K562 (cell line): Measurements from ENCODE around the gene TMEM248. TPM values are rescaled to one million over a fixed set of nuclear protein-coding genes. Genes with fewer than 3 reads are reported as not detected.
A peak's percentile ranks its signal among the peaks of the same experiment; 100 is the strongest.

Experiments
- ATAC-seq: fragments of 200-7000 bp; cut with Tn5 transposase; 3 replicates; pipeline ENCODE4 v1.9.1; 2020; ENCODE audit warnings: moderate library complexity
- BruUV-seq: library from RNA; stranded (reverse); fragments of 400-500 nt; replicated peaks from 2 replicates; lab custom pipeline; 2021; lab: Mats Ljungman, UMichigan
- CTCF ChIA-PET: fragments of 300-600 bp; formaldehyde crosslinking; extraction: SDS; loops from one replicate; lab custom pipeline; 2021; ENCODE audit warnings: low intra/inter-chr PET ratio; lab: Yijun Ruan, JAX
- POLR2A ChIA-PET: fragments of 300-600, 350-650 bp; sonication (Branson Sonifier 250); formaldehyde crosslinking; extraction: SDS; loops from one replicate; lab custom pipeline; 2021; ENCODE audit warnings: antibody characterized with exemption, inconsistent platforms; lab: Yijun Ruan, JAX
- DNase-seq, 4 experiments: peaks; one replicate each; pipeline versions ENCODE4 v3.0.0 to v3.0.0-alpha.2; 2011 to 2018; ENCODE audit warnings: low spot score in 3 of 4, mixed read lengths in 3 of 4; ENCODE audit errors: extremely low read depth in 1 of 4
- FAIRE-seq: peaks from 2 replicates; lab custom pipeline; 2011; peaks lifted over from hg19 to GRCh38; lab: Jason Lieb, UNC
- H2AFZ ChIP-seq: 2 replicates; pipeline ENCODE4 v1.6.0; 2011; ENCODE audit warnings: low read depth, low read length, control low read depth, inconsistent platforms
- H3K27ac ChIP-seq: fragments of 200-600 bp; 3 replicates; pipeline ENCODE4 v1.8.0; 2011; ENCODE audit warnings: low read depth, mild to moderate bottlenecking, control low read depth, inconsistent platforms, low read length, moderate library complexity, mixed read lengths; ENCODE audit errors: extremely low read depth
- H3K27me3 ChIP-seq, 2 experiments: fragments of 300-600 bp in 1 of 2; 2 replicates in 1 of 2; 3 replicates in 1 of 2; pipeline versions ENCODE4 v1.6.0 to v1.8.0; 2011; ENCODE audit warnings: inconsistent platforms in 2 of 2, low read length in 2 of 2, mild to moderate bottlenecking in 1 of 2, mixed read lengths in 1 of 2, moderate library complexity in 1 of 2; ENCODE audit not compliant: control insufficient read depth in 2 of 2, insufficient read depth in 2 of 2
- H3K36me3 ChIP-seq: fragments of 300-600 bp; 3 replicates; pipeline ENCODE4 v1.8.0; 2011; ENCODE audit warnings: mild to moderate bottlenecking, low read length, inconsistent platforms; ENCODE audit not compliant: control insufficient read depth, insufficient read depth
- H3K4me1 ChIP-seq, 2 experiments: fragments of 200-600 bp in 1 of 2; replicated peaks in 1 of 2; 2 replicates in 1 of 2; 3 replicates in 1 of 2; pipeline versions ENCODE4 v1.5.1 to v1.8.0; 2011; ENCODE audit warnings: inconsistent platforms in 2 of 2, low read length in 2 of 2, mild to moderate bottlenecking in 1 of 2, mixed read lengths in 1 of 2, moderate library complexity in 1 of 2; ENCODE audit not compliant: control insufficient read depth in 2 of 2, insufficient read depth in 2 of 2
- H3K4me2 ChIP-seq: 2 replicates; pipeline ENCODE4 v1.6.1; 2011; ENCODE audit warnings: low read length, control low read depth, inconsistent platforms, mixed read lengths; ENCODE audit not compliant: insufficient read depth
- H3K4me3 ChIP-seq: fragments of 200-600 bp; sonication (generic), shearing (Covaris generic); 2 replicates; pipeline ENCODE4 v1.5.1; 2016; ENCODE audit warnings: control low read depth, inconsistent platforms
- H3K79me2 ChIP-seq: fragments of 200-600 bp; 3 replicates; pipeline ENCODE4 v1.8.0; 2011; ENCODE audit warnings: low read length, inconsistent platforms; ENCODE audit not compliant: control insufficient read depth, insufficient read depth
- H3K9ac ChIP-seq, 2 experiments: 2 replicates each; pipeline versions ENCODE4 v1.6.0 to v1.6.1; 2011; ENCODE audit warnings: low read depth in 2 of 2, low read length in 2 of 2, control low read depth in 1 of 2, inconsistent platforms in 1 of 2, mild to moderate bottlenecking in 1 of 2, mixed read lengths in 1 of 2; ENCODE audit not compliant: insufficient read depth in 1 of 2
- H3K9me1 ChIP-seq: one replicate; pipeline ENCODE4 v1.6.0; 2011; ENCODE audit warnings: inconsistent platforms, mild to moderate bottlenecking, low read length, moderate library complexity; ENCODE audit not compliant: control insufficient read depth, insufficient read depth
- H3K9me3 ChIP-seq: replicated peaks from 2 replicates; pipeline ENCODE4 v1.5.1; 2011; ENCODE audit warnings: low read depth, low read length, inconsistent platforms; ENCODE audit not compliant: control insufficient read depth, insufficient read depth
- H4K20me1 ChIP-seq: replicated peaks from 2 replicates; pipeline ENCODE4 v1.6.1; 2011; ENCODE audit warnings: low read length, inconsistent platforms, mixed read lengths; ENCODE audit not compliant: control insufficient read depth, insufficient read depth
- LEF1 ChIP-seq: fragments of 450-650 bp; IDR thresholded peaks from 2 replicates; pipeline ENCODE4 v1.6.1; 2016; ENCODE audit warnings: mild to moderate bottlenecking
- NFIC ChIP-seq: fragments of 450-650 bp; IDR thresholded peaks from 2 replicates; pipeline ENCODE4 v1.6.1; 2017; ENCODE audit warnings: mild to moderate bottlenecking, inconsistent platforms
- WGBS: fragments of 100-300 bp; shearing (Covaris generic); methylation state at CpG from one replicate; pipeline ENCODE4 v1.1.6; 2016; ENCODE audit warnings: low coverage, mixed read lengths; ENCODE audit not compliant: insufficient coverage; ENCODE audit errors: missing lambda C conversion rate; 5-methylcytosine and 5-hydroxymethylcytosine counted together
- in situ Hi-C: fragments of 300-500 bp; cut with MboI; formaldehyde crosslinking; loops from 4 replicates; pipeline ENCODE4 v1.15.0; 2018; ENCODE audit warnings: inconsistent platforms, mixed read lengths
- intact Hi-C: fragments of 100-400 bp; cut with micrococcal nuclease; formaldehyde crosslinking; loops from 2 replicates; pipeline ENCODE4 v1.14.2; 2022
- polyA plus RNA-seq, 8 experiments: library from polyadenylated mRNA; depleted of rRNA in 4 of 8; stranded (reverse) in 5 of 8; unstranded in 3 of 8; fragments of >200 nt; fragmentation: Nextera tagmentation in 2 of 8; fragmentation: Illumina TruSeq in 1 of 8; extraction: Ambion mirVana in 2 of 8; extraction: Trizol in 1 of 8; gene quantifications; 2 replicates each; pipeline versions ENCODE4 v1.2.1 to v1.2.3, GENCODE V29; 2011 to 2014; ENCODE audit warnings: inconsistent platforms in 1 of 8, missing spikeins in 1 of 8
- small RNA-seq: library from RNA; depleted of rRNA; stranded (forward); fragments of <200 nt; gene quantifications from one replicate; pipeline ENCODE3, GENCODE V24; 2014
- total RNA-seq, 7 experiments: library from RNA; depleted of rRNA in 6 of 7; stranded (reverse); fragments of >200 nt in 6 of 7; fragmentation: Illumina TruSeq in 2 of 7; extraction: Trizol in 2 of 7; gene quantifications; 2 replicates each; pipeline versions ENCODE4 v1.2.1 to v1.2.3, GENCODE V29; 2011 to 2021; ENCODE audit warnings: low replicate concordance in 1 of 7

TMEM248 gene
- total and polyA plus RNA-seq, 9 of the 15 experiments (the other 6 are each of a cell fraction or from before 2014, with no cell fraction given), result 6.3 to 132 (median 64.4) TPM

- H3K9me3 ChIP-seq, result no peaks in the 10 kb centered on the region
- ATAC-seq, result peak; percentile 90
- no peaks in the 10 kb centered on the region for H4K20me1 ChIP-seq
- H2AFZ ChIP-seq, result no peak overlapping the region
- WGBS, result 62% methylated on average over 1 of the region's 2 CpGs
- no peak overlapping the region for H3K4me2 ChIP-seq
- ChIA-PET POLR2A (interaction anchor here (1.4 kb wide), 1 partner anchor 13 kb away, joined by 6 read pairs; no protein-coding TSS in a partner anchor), CTCF (no interaction called here)
- DNase-seq, result peak in 1 of 4 experiments; percentile 25
- no peak overlapping the region for H3K27ac ChIP-seq
- H3K4me1 ChIP-seq, result no peaks in the 10 kb centered on the region; a peak in 1 of 5 replicates
- H3K27me3 ChIP-seq, result no peaks in the 10 kb centered on the region
- peaks cover 65% of the 10 kb centered on the region for H3K36me3 ChIP-seq
- no peak overlapping the region for H3K9ac ChIP-seq
- H3K4me3 ChIP-seq, result no peak overlapping the region
- BruUV-seq, result no TSS peak
- H3K9me1 ChIP-seq, result no peaks in the 10 kb centered on the region
- in situ Hi-C loops, result no loop called here
- TF ChIP-seq NFIC, result peak; percentile 34; the same call in 1 of the 2 replicates
- TF ChIP-seq LEF1, result no peak
- peaks cover 14% of the 10 kb centered on the region; the same call in 2 of the 3 replicates for H3K79me2 ChIP-seq
- intact Hi-C loops, result loop anchor here (10.0 kb wide), 2 partner anchors 452 to 972 kb away; no protein-coding TSS in a partner anchor
- FAIRE-seq, result no peak
Measured at GRCh38 chr7:67006965-67007364, 85.9 kb downstream of the TMEM248 start.

Small RNA genes within 50 kb of the gene (small RNA-seq; reads per million reads assigned to genes)
- gene RF00017, result not detected
- not detected for gene RN7SL43P
- gene RNU6-1254P, result not detected

Other genes with a start within 250 kb of the TMEM248 start
- 13.1 and 18.6 TPM in 2 replicates for gene RABGEF1, start 180.5 kb upstream of the TMEM248 start, total RNA-seq (2014; rRNA removed)
- 20.5 and 24.0 TPM in 2 replicates for gene RABGEF1, start 180.5 kb upstream of the TMEM248 start, total RNA-seq (2014; rRNA removed; fragmentation: Illumina TruSeq; extraction: Trizol)
- gene RABGEF1, start 180.5 kb upstream of the TMEM248 start, total RNA-seq (2015; rRNA removed; fragmentation: Illumina TruSeq; extraction: Trizol), result 21.4 and 22.8 TPM in 2 replicates
- gene RABGEF1, start 180.5 kb upstream of the TMEM248 start, total RNA-seq (2021), result 18.2 and 20.7 TPM in 2 replicates
- gene RABGEF1, start 180.5 kb upstream of the TMEM248 start, polyA plus RNA-seq (2011; rRNA removed), result 21.1 and 27.4 TPM in 2 replicates
- gene RABGEF1, start 180.5 kb upstream of the TMEM248 start, polyA plus RNA-seq (2014; fragmentation: Illumina TruSeq; extraction: Trizol), result 23.7 and 29.3 TPM in 2 replicates
- gene RABGEF1, start 180.5 kb upstream of the TMEM248 start, polyA plus RNA-seq (2014; fragmentation: Nextera tagmentation; extraction: Ambion mirVana), result 10 to 100 TPM in 1 of 2 experiments, 1 to 10 TPM in 1; 7.0 to 11.5 TPM
- 15.1 and 16.3 TPM in 2 replicates for gene RABGEF1, start 180.5 kb upstream of the TMEM248 start, polyA plus RNA-seq (2014; rRNA removed)
- gene SBDS, start 74.4 kb downstream of the TMEM248 start, total RNA-seq (2014; rRNA removed), result 111 and 114 TPM in 2 replicates
- 117 and 131 TPM in 2 replicates for gene SBDS, start 74.4 kb downstream of the TMEM248 start, total RNA-seq (2014; rRNA removed; fragmentation: Illumina TruSeq; extraction: Trizol)
- gene SBDS, start 74.4 kb downstream of the TMEM248 start, total RNA-seq (2015; rRNA removed; fragmentation: Illumina TruSeq; extraction: Trizol), result 106 and 119 TPM in 2 replicates
- 109 and 116 TPM in 2 replicates for gene SBDS, start 74.4 kb downstream of the TMEM248 start, total RNA-seq (2021)
- gene SBDS, start 74.4 kb downstream of the TMEM248 start, polyA plus RNA-seq (2011; rRNA removed), result 63.3 and 111 TPM in 2 replicates
- gene SBDS, start 74.4 kb downstream of the TMEM248 start, polyA plus RNA-seq (2014; fragmentation: Illumina TruSeq; extraction: Trizol), result 159 and 174 TPM in 2 replicates
- gene SBDS, start 74.4 kb downstream of the TMEM248 start, polyA plus RNA-seq (2014; fragmentation: Nextera tagmentation; extraction: Ambion mirVana), result 100 to 1,000 TPM; 105 to 150 TPM
- 110 and 131 TPM in 2 replicates for gene SBDS, start 74.4 kb downstream of the TMEM248 start, polyA plus RNA-seq (2014; rRNA removed)
- 23.0 and 24.3 TPM in 2 replicates for gene TYW1, start 75.6 kb downstream of the TMEM248 start, total RNA-seq (2014; rRNA removed)
- gene TYW1, start 75.6 kb downstream of the TMEM248 start, total RNA-seq (2014; rRNA removed; fragmentation: Illumina TruSeq; extraction: Trizol), result 29.8 and 30.7 TPM in 2 replicates
- 29.1 and 32.0 TPM in 2 replicates for gene TYW1, start 75.6 kb downstream of the TMEM248 start, total RNA-seq (2015; rRNA removed; fragmentation: Illumina TruSeq; extraction: Trizol)
- 24.7 and 25.1 TPM in 2 replicates for gene TYW1, start 75.6 kb downstream of the TMEM248 start, total RNA-seq (2021)
- gene TYW1, start 75.6 kb downstream of the TMEM248 start, polyA plus RNA-seq (2011; rRNA removed), result 15.9 and 26.2 TPM in 2 replicates
- 23.8 and 28.2 TPM in 2 replicates for gene TYW1, start 75.6 kb downstream of the TMEM248 start, polyA plus RNA-seq (2014; fragmentation: Illumina TruSeq; extraction: Trizol)
- gene TYW1, start 75.6 kb downstream of the TMEM248 start, polyA plus RNA-seq (2014; fragmentation: Nextera tagmentation; extraction: Ambion mirVana), result 10 to 100 TPM; 17.4 to 31.4 TPM
- gene TYW1, start 75.6 kb downstream of the TMEM248 start, polyA plus RNA-seq (2014; rRNA removed), result 22.4 and 22.6 TPM in 2 replicates